Stimulated activated CD4-positive, alpha-beta T cell treated with anti-CD3 and anti-CD28 coated beads, Interleukin-2, amount 100 ng/mL, for 4 hours (primary cell): ENCODE measurements around the gene AMT.
"Not testable (repeated sequence)": the region's sequence is repeated elsewhere in the genome, so short reads cannot be mapped to it uniquely, and the experiment has no call there.

Experiments
- DNase-seq: peaks from one replicate; pipeline ENCODE4 v3.0.0-alpha.2; 2020; ENCODE audit warnings: low read depth

Gene AMT

DNA sequence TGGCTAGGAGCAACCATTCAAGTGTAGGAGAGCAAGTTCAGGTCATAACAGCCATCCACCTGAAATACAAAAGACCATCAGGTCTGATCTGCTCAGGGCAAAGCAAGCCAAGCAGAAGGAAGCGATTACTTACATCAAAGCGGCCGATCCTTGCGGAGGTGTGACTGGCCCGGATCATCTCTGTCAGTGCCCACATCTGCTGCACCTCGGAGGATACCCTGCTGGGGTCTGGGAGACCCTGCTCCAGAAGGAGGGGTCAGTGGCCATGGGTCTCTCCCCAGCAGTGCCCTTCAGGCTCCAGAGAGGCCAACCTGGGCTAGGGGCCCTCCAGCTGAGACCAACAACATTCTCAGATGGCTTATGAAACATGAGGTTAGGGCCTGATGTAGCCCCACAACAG is 2.5 kb upstream of the AMT start:
- DNase-seq: no peak

DNA sequence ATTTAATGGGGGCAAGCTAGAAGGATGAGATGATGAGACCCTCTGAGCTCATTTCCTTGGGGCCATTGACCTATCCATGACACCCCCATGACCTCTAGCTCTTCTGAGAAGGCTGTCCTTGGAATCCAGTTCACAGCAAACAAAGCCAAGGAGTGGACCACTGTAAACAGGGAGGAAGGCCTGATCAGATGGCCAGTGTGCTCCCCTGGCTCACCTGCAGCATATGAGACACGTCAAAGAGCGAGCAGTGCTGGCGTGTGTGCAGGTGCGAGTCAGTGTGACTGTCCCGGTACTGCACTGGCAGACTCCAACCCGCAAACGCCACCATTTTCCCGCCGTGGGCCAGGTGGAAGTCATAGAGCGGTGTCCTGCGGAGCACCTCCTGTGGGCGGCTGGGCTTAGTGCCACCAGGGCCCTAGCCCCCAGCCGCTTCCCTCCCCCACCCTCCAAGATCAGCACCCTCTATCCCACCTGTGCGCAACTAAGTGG is 339 bp downstream of the AMT start:
- DNase-seq: no peak

GRCh38 chr3:49417516-49418120 is 4.7 kb downstream of the AMT start:
- DNase-seq: no peak

GRCh38 chr3:49416867-49417266 is 5.4 kb downstream of the AMT start:
- DNase-seq: no peak

GRCh38 chr3:49415931-49416601 is 6.2 kb downstream of the AMT start:
- peak; percentile 55 for DNase-seq

DNA sequence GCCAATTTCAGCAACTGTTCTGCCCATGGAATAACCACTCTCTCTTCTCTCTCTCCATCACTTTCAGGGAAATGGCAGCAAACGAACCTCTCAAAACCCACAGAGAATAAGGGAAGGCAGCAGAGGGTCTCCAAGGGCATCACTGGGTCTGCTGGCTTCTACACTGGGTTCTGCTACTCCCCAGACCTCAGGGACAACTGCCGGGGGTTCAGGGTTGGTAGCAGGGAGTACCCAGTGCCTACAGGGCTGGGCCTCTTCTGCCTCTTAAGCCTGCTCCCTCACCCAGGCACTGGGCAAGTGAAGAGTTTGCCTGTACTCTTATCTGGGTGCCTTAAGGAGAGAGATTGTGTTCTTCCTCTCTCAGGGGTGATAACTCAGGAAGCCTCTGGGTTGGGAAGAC is 7.5 kb downstream of the AMT start:
- no peak for DNase-seq

- no peak for DNase-seq
These were observed 8.9 kb downstream of the AMT start for GRCh38 chr3:49413338-49413734.

GRCh38 chr3:49412632-49413337 is 9.5 kb downstream of the AMT start:
- no peak for DNase-seq

DNA sequence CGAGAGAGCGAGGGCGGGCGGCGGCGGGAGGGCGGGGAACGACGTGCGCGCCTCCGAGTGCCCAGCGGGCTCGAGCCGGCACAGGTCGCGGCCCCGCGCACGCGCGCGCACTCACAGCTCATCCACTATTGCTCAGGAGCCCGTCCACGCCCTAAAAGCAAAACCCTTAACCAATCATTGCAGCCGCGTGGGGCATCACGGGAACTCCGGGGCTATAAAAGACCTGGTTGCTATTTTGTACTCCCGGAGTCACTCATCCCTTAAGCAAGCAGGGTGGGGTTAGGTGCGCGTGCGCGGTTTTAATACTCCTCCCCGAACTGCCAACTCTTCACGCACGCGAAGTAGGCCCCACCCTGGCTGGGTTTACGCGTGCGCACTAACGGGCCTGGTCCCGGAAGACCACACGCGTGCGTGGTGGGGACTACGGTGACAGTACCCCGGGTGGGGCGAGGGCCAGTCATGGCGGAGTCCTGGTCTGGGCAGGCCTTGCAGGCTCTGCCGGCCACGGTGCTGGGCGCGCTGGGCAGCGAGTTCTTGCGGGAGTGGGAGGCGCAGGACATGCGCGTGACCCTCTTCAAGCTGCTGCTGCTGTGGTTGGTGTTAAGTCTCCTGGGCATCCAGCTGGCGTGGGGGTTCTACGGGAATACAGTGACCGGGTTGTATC is 10.2 kb downstream of the AMT start, which contains the start of the genes RHOA and TCTA:
RHOA (minus strand) TSS at position 9 of the 664 bp plus-strand sequence. CDS start 36,387 bp downstream, outside the sequence.
TCTA (plus strand) TSS at position 456 of the 664 bp plus-strand sequence; CDS start at position 460, 4 bp downstream.
- DNase-seq: peak; percentile 98

- DNase-seq: peak; percentile 18
These were observed 10.7 kb downstream of the AMT start for GRCh38 chr3:49411535-49411967.

DNA sequence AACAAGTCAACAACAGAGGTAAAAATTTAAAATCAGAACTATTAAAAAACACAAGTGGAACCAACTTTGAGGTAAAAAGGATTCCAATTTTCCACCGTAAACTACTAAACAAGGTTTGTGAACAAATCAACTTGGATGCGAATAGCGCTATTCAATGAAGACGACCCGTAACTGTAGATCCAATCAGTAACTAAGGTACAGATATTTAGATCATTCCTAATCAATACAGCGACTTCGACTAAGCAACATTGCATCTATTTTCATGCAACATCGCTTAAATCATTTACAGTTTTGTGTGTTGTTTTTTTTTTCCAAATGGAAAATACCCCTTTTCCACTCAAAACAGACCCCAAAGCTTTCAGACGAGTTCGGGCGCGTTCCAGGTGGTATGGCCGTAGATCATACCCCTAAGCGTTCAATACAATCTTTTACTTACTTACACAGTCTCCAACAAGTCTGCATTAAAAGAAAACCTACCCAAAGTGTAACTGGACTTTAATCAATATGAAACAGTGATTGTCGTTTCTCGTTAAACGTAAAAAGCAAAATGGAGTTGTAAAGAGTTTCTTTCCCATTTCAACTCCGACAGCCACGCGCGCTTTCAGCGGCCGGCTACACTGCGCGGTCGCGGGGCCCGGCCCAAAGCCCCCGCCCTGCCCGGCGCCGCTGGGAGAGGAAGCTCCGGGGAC is 11.3 kb downstream of the AMT start:
- no peak for DNase-seq

- DNase-seq: no peak
These were observed 12.0 kb downstream of the AMT start for GRCh38 chr3:49410066-49410845.

DNA sequence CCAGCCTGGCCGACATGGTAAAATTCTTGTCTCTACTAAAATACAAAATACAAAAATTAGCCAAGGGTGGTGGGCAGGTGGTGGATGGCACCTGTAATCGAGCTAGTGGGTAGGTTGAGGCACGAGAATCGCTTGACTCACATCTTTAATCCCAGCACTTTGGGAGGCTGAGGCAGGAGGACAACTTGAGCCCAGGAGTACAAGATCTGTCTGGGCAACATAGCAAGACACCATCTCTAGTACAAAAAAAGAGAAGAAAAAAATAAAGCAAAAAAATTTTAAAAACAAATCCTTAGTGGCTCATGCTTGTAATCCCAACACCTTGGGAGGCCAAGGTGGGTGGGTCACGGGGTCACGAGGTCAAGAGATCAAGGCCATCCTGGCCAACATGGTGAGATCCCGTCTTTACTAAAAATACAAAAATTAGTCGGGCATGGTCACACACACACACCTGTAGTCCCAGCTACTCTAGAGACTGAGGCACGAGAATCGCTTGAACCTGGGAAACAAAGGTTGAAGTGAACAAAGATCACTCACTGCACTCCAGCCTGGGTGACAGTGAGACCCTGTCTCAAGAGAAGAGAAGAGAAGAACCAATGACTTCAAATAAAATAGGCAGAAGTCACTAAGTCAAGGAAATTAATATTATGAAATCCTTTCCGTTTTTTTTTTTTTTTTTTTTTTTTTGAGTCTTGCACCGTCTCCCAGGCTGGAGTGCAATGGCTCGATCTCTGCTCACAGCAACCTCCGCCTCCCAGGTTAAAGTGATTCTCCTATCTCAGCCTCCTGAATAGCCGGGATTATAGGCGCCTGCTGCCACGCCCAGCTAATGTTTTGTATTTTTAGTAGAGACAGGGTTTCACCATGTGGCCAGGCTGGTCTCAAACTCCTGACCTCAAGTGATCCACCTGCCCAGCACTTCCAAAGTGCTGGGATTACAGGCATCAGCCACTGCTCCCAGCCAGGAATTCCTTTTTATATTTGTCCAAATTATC is 15.4 kb downstream of the AMT start:
- DNase-seq: no peak

- DNase-seq: not testable (repeated sequence)
These were observed 16.7 kb downstream of the AMT start for GRCh38 chr3:49405570-49405969.

DNA sequence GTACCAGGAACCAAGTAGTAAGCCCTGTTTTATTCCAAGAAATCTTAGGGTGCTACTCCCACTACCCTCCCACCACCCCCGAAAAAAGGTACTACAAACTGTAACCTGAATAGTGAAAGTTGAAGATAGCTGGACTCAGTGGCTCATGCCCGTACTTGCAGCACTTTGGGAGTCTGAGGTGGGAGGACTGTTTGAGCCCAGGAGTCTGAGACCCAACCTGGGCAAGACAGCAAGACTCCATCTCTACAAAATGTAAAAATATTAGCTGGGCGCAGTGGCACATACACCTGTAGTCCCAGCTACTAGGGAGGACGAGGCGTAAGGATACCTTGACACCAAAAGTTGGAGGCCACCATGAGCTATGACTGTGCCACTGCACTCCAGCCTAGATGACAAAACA is 18.4 kb downstream of the AMT start:
- DNase-seq: no peak

DNA sequence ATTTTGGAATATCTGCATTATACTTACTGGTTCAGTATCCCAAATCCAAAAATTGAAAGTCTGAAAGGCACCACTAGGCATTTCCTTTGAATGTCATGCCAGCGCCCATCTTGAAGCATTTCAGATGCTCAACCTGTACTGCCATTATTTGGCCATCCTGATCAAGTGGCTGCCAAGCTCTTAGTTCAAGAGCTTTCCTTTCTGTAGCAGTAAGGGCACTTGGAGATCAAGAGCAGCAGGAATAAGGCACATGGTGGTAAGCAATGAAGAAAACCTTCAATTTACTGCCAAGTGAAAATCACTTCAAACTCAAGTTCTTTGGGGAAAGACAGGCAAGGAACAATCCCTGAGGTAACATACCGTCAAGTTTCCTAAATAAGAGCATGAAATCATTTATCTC is 20.5 kb downstream of the AMT start:
- DNase-seq: no peak

DNA sequence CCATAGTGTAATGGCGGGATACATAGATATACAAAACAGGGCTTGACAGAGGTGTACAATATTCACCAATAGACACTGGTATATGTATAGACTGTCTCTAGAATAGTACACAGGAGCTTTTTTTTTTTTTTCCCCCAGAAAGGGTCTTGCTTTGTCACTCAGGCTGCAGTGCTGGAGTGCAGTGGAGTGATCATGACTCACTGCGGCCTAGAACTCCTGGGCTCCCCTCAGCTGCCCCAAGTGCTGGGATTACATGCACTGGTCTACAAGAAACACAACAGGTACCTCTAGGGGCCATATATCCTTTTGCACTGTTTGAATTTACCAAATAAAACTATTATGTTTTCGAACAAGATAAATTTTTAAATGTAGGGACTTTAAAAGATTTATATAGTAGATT is 22.8 kb downstream of the AMT start:
- no peak for DNase-seq

DNA sequence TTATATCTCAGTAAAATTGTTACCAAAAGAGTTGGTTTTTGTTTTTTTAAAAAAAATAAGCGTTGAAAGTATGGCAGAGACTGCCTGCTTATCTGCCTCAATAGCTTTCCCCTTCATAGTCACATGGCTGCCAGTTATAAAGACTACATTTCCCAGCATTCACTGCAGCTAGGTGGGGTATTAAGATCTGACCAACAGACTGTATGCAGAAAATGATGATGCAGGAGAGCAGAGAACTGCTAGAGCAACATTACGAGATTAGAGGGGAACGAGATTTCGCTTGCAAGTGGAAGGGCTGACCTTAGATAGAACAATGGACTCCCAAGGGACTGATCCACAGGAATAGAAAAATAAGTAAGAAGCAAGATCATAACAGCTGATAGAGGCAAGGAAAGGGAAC is 24.8 kb downstream of the AMT start:
- no peak for DNase-seq

- not testable (repeated sequence) for DNase-seq
These were observed 31.0 kb downstream of the AMT start for GRCh38 chr3:49391310-49391709.

DNA sequence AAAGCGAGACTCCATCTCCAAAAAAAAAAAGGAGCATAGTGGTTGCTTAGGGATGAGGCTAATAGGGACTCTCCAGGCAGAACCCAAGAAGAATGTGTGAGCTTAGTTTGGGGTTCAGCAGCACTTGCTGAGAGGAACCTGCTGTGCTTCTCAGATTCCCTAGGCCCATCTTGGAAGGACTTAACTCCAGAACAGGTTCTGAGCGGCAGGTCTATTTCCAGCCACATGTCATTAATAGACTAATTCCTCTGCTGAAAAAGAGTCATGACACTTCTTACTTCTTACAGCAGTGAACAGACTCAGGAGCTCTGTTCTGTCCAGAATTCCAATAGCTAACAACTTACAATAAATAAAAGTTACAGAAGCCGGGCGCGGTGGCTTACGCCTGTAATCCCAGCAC is 33.0 kb downstream of the AMT start:
- no peak for DNase-seq
